Adipose tissue (tissue), 3 donors: ENCODE data around the gene IRF2. TPM values are rescaled to one million over a fixed set of nuclear protein-coding genes. Genes with fewer than 3 reads are reported as not detected.

ENCODE experiments used
- H3K27ac ChIP-seq: one replicate; pipeline ENCODE4 v1.5.1; 2013; ENCODE audit warnings: low read depth, low read length
- WGBS, 3 donors: extraction: QIAGEN DNeasy Blood & Tissue Kit; methylation state at CpG; one replicate each; pipeline ENCODE4 v1.1.7; 2013; 5-methylcytosine and 5-hydroxymethylcytosine counted together
- polyA plus RNA-seq, 3 donors: library from polyadenylated mRNA; stranded (reverse); fragments of 200-250 nt; gene quantifications; one replicate each; pipeline ENCODE4 v1.2.3, GENCODE V29; 2013
- donor health status: healthy with polysubstance abuse.
- donor health status: Bipolar disorder and iron deficiency.
- donor health status: healthy.

IRF2 gene
- 10 to 100 TPM; 12.6 to 22.8 (median 18.9) TPM for polyA plus RNA-seq

GRCh38 chr4:184474263-184475095 lies at the start of gene IRF2:
Gene IRF2, minus strand, starts transcription at chr4:184474550. Its CDS starts 45,486 bp downstream, at chr4:184429064.
- 0 to 1% (median 0%) methylated on average over 58 to 66 of the region's 66 CpGs for WGBS, 3 donors

GRCh38 chr4:184515606-184516005 lies 41.3 kb upstream of the IRF2 start:
- H3K27ac ChIP-seq: no peak overlapping the region
- WGBS, 3 donors: 91 to 97% (median 93%) methylated on average over 3 of the region's 3 CpGs

More at GRCh38 chr4:184474263-184475095, at the start of gene IRF2:
- H3K27ac ChIP-seq: peak within 1 kb of the TSS; percentile 95

- no peak overlapping the region for H3K27ac ChIP-seq
- WGBS, 3 donors: 29 to 72% (median 32%) methylated on average over 8 of the region's 8 CpGs
These were observed 40.0 kb upstream of the IRF2 start for GRCh38 chr4:184514121-184514988.

GRCh38 chr4:184513802-184514120 lies 39.4 kb upstream of the IRF2 start:
- H3K27ac ChIP-seq: no peak overlapping the region
- WGBS, 3 donors: 61 to 77% (median 63%) methylated on average over 2 of the region's 2 CpGs

GRCh38 chr4:184511156-184511555 lies 36.8 kb upstream of the IRF2 start:
- H3K27ac ChIP-seq: no peak overlapping the region
- 85 to 95% (median 92%) methylated on average over 5 of the region's 5 CpGs for WGBS, 3 donors

GRCh38 chr4:184510401-184510800 lies 36.1 kb upstream of the IRF2 start:
- 82 to 89% (median 89%) methylated on average over 3 of the region's 3 CpGs for WGBS, 3 donors
- H3K27ac ChIP-seq: no peak overlapping the region

- H3K27ac ChIP-seq: no peak overlapping the region
These were observed 32.3 kb upstream of the IRF2 start for GRCh38 chr4:184506527-184507121.

GRCh38 chr4:184504385-184504784 lies 30.0 kb upstream of the IRF2 start:
- H3K27ac ChIP-seq: no peak overlapping the region
- 82 to 86% (median 84%) methylated on average over 11 of the region's 11 CpGs for WGBS, 3 donors

More at GRCh38 chr4:184506527-184507121, 32.3 kb upstream of the IRF2 start:
- 84 to 95% (median 88%) methylated on average over 7 of the region's 7 CpGs for WGBS, 3 donors

GRCh38 chr4:184503869-184504300 lies 29.5 kb upstream of the IRF2 start:
- 41 to 70% (median 47%) methylated on average over 8 of the region's 8 CpGs for WGBS, 3 donors
- no peak overlapping the region for H3K27ac ChIP-seq

GRCh38 chr4:184500748-184501589 lies 26.6 kb upstream of the IRF2 start:
- 91 to 92% (median 92%) methylated on average over 4 of the region's 4 CpGs for WGBS, 3 donors
- H3K27ac ChIP-seq: no peak overlapping the region

GRCh38 chr4:184499996-184500395 lies 25.6 kb upstream of the IRF2 start:
- H3K27ac ChIP-seq: no peak overlapping the region

- WGBS, 3 donors: 92 to 95% (median 93%) methylated on average over 10 of the region's 10 CpGs
- no peak overlapping the region for H3K27ac ChIP-seq
These were observed 24.2 kb upstream of the IRF2 start for GRCh38 chr4:184498598-184498997.

GRCh38 chr4:184489771-184490170 lies 15.4 kb upstream of the IRF2 start:
- H3K27ac ChIP-seq: no peak overlapping the region
- WGBS, 3 donors: 85 to 95% (median 88%) methylated on average over 8 of the region's 8 CpGs

- no peak overlapping the region for H3K27ac ChIP-seq
- 83 to 90% (median 88%) methylated on average over 9 of the region's 9 CpGs for WGBS, 3 donors
These were observed 13.2 kb upstream of the IRF2 start for GRCh38 chr4:184487503-184487902.

- WGBS, 3 donors: 81 to 87% (median 84%) methylated on average over 2 of the region's 2 CpGs
These were observed 10.9 kb upstream of the IRF2 start for GRCh38 chr4:184485279-184485678.

GRCh38 chr4:184481544-184481943 lies 7.2 kb upstream of the IRF2 start:
- no peak overlapping the region for H3K27ac ChIP-seq
- 89 to 91% (median 90%) methylated on average over 6 of the region's 6 CpGs for WGBS, 3 donors

More at GRCh38 chr4:184485279-184485678, 10.9 kb upstream of the IRF2 start:
- no peak overlapping the region for H3K27ac ChIP-seq

- 67 to 80% (median 70%) methylated on average over 1 of the region's 1 CpG for WGBS, 3 donors
- no peak overlapping the region for H3K27ac ChIP-seq
These were observed 5.2 kb upstream of the IRF2 start for GRCh38 chr4:184479516-184479950.
